Measurements from ENCODE around the gene WNK1.
"Not testable (repeated sequence)": the region's sequence is repeated elsewhere in the genome, so short reads cannot be mapped to it uniquely, and the experiment has no call there.

The WNK1 gene

DNA sequence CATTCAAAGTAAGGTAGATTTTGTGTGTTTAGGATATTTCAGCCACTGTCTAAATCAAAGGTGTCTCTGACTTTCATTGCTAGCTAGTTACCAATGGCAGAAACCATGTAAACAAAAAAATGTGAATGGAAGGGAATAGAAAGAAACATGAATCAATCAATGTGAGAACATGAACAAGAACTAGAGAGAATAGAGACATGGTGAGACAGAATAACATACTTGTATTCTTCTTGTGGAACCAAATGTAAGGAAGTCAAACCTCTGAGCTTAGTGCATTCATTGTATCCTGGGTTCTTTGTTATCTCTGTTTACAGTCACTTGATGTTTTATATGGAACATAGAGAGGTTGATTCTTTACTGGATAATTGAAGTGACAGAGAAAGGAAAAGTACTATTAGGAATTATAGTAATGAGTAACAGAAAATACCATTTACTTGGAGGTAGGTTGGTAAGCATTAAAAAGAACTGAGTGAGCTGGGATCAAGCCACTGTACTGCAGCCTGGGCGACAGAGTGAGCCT lies 2.6 kb upstream of the WNK1 start:
- no peak for DNase-seq

DNA sequence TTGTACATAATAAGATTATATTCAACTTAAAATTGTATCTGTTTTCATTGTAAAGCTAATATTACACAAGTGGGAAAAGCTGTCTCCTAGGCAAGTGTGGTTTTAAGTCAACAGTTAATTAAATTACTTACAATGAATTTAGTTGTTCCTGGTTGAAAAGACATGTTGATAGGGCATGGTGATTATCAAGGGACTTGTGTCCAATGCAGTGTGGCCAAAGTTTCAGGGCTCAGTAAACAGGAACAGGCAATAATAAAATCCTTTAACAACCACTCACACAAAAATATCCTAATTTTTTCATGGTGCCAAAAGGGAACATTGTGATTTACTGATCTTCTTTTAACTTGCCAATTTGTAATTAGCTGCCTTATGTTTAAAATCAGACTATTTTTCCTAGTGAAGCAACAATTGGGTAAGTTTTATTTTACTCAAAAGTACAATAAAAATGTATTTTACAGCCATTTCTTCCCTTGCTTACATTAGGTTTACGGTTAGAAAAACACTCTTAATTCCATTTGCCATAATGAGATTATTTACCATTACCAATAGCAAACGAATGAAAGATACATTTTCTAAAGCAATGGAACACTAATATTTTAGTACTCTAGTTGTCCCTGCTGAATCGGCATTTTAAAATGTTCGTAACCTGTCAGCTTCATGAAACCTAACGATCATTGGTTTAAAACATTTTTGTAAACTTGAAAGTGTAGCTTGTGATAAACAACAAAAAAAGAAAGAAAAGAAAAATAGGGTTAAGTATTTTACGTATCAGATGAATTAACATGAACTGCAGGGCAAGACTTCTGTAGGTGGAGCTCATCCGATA lies 1.8 kb upstream of the WNK1 start:
- no peak for DNase-seq

GRCh38 chr12:751192-751998 lies 984 bp upstream of the WNK1 start:
- DNase-seq, result peak; percentile 70

DNA sequence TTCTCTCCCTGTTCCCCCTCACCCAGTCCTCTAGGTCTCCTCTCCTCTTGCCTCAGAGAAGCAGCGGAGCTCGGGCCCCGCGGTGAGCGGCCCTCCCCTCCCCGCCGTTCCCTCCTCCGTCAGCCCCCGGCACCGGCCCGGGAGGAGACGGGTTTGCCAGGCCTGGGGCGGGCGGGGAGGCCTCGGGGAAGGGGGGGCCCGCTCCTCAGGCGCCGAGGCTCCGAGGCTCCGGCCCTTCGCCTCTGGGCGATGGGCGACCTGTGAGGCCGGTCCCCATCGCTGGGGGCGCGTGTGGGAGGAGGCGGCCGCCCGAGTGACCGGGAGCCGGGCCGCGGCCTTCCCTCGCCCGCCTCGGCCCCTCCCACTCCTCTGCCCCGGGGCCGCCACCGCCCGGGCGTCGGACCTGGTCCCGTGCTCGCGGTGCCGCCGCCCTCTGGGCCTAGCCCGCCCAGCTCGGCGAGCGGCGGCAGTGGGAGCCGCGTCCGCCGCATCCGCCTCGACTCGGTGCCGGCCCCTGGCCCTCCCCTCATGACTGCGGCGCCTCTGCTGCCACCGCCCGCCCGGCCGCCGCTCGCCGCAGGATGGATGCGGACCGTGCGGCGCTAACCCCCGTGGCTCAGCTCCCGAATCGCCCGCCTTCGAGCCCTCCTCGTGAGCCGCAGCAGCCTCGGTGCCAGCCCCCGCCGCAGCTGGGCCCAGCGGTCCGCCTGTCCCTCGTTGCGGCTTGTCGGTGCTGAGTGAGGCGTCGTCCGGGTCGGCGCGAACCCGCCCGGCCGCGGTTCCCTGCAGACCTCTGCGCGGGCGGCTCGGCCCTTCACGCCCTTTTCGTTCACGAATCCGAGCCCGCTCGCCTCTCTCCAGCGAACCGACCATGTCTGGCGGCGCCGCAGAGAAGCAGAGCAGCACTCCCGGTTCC lies 574 bp downstream of the WNK1 start:
- DNase-seq, result peak; percentile 33

DNA sequence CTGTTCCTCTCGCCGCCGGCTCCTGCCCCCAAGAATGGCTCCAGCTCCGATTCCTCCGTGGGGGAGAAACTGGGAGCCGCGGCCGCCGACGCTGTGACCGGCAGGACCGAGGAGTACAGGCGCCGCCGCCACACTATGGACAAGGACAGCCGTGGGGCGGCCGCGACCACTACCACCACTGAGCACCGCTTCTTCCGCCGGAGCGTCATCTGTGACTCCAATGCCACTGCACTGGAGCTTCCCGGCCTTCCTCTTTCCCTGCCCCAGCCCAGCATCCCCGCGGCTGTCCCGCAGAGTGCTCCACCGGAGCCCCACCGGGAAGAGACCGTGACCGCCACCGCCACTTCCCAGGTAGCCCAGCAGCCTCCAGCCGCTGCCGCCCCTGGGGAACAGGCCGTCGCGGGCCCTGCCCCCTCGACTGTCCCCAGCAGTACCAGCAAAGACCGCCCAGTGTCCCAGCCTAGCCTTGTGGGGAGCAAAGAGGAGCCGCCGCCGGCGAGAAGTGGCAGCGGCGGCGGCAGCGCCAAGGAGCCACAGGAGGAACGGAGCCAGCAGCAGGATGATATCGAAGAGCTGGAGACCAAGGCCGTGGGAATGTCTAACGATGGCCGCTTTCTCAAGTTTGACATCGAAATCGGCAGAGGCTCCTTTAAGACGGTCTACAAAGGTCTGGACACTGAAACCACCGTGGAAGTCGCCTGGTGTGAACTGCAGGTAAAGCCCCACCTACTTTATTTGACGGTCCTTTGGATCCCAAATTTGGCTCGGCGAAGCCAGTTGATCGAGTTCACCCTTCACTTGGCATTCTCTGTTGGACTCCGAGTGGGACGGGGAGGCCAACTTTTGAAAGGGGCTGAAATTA lies 1.5 kb downstream of the WNK1 start:
- DNase-seq, result peak; percentile 23

DNA sequence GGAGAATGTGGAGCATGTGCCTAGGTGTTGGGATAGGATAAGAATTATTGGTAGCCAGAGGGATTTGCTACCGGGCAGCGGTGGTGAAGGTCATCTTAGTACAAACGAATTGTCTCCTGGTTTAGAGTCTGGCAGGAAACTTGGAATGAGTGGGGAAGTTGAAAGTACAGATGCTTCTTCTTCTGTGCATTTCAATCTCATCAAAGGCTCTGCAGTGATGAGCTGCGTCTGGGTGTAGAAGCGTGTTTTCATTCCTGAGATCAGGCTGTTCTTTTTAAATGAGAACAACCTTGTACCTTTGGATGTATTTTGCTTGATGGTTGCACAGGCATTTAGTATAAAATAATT lies 2.1 kb downstream of the WNK1 start:
- no peak for DNase-seq

GRCh38 chr12:754851-755562 lies 2.6 kb downstream of the WNK1 start:
- no peak for DNase-seq

DNA sequence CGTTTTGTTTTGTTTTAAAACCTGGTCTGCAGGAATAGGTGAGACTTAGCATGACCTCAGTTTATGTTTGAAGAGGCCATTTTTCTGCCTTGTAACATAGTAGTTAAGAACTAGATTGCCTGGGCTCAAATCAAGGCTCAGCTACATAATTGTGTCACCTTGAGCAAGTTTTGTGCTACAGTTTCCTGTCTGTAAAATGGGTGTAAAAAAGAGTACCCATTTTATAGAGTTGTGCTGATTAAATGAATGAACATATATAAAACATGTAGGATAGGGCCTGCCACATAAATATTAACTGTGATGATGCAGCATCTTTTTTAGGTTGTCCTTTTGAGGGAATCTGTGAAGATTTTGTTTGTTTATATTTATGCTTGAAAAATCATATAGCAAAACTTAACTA lies 7.2 kb downstream of the WNK1 start:
- no peak for DNase-seq

- no peak for DNase-seq
These were observed 8.9 kb downstream of the WNK1 start for GRCh38 chr12:761256-761655.

GRCh38 chr12:765840-766239 lies 13.5 kb downstream of the WNK1 start:
- DNase-seq, result no peak

DNA sequence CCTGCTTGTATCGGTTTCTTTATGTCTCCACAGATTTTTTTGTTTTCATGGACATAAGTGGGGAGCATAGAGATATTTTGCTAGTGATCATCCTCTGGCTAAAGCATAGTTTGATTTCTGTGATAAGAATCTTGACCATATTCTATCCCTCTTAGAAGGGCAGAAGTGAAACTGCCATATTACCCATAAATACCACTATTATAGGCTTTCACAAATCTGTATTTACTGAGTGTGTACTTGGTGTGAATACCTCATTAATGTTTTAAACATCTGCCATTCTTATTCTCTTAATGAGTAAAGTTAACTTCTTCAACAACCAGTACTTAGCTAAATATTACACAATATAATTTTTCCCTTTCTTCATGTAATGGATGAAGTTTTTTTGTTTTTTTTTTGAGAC lies 16.1 kb downstream of the WNK1 start:
- DNase-seq, result no peak

DNA sequence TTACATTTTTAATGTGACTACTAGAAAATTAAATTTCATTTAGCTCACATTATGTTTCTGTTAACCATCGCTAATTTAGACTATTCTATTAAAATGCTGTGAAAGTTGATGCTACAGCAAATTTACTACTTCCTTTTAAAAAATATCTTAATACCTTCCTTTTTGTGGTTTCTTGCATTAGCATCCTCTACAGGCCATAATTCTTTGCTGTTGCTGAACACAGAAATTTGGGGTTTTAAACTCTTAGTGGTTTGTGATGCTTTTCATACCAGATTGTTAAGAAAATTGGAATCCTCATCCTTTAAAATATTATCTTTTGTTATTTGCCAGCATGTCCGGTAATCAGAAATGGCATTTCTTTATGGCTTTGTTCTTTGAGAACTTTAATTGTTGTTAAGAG lies 18.1 kb downstream of the WNK1 start:
- no peak for DNase-seq

DNA sequence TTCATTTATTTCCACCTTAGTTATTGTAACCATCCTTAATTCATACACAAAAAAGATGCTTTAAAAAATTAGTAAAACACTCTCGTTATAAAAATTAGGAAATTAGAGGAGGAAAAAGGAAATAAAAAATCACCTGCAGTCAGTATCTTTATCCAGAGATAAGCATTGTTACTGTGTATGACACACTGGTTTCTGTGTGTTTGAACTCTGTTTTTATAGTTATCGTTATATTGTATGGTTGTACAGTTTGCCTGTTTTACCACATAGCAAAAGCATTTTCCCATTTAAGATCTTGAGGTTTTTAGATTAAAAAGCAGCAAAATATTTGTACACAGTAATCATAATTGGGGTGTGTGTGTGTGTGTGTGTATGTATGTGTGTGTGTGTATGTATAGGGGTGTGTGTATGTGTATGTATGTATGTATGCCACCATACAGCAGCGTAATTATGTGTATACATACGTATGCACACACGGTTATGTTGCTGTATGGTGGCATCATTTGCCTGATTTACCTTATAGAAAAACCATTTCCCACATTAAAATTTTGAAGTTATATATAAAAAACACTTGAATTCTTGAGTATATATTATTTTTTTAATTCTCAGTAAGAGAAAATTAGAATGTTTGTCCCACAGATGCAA lies 19.8 kb downstream of the WNK1 start:
- DNase-seq, result no peak

- DNase-seq, result no peak
These were observed 21.8 kb downstream of the WNK1 start for GRCh38 chr12:774051-774614.

DNA sequence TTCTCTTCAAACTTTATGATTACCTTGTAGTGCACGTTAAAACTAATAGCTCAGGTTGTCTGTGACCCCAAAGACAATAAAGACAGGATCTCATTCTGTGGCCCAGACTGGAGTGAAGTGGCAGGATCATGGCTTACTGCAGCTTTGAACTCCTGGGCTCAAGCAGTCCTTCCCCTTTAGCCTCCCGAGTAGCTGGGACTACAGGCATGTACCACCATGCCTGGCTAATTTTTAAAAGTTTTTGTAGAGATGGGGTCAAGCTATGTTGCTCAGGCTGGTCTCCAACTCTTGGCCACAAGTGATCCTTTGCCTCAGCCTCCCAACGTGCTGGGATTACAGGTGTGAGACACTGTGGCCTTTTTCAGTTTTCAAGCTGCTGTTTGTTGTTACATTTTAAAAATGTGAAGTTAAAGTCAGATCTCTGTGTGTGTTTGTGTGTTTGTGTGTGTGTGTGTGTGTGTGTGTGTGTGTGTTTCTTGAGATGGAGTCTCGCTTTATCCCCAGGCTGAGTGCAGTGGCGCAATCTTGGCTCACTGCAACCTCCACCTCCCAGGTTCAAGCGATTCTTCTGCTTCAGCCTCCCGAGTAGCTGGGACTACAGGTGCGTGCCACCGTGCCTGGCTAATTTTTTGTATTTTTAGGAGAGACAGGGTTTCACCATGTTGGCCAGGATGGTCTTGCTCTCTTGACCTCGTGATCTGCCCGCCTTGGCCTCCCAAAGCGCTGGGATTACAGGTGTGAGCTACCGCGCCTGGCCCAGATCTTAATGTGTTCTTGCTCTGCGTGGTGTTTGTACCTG lies 23.8 kb downstream of the WNK1 start:
- DNase-seq, result not testable (repeated sequence)

- not testable (repeated sequence) for DNase-seq
These were observed 24.5 kb downstream of the WNK1 start for GRCh38 chr12:776772-777373.

GRCh38 chr12:777550-778047 lies 25.2 kb downstream of the WNK1 start:
- DNase-seq, result no peak

DNA sequence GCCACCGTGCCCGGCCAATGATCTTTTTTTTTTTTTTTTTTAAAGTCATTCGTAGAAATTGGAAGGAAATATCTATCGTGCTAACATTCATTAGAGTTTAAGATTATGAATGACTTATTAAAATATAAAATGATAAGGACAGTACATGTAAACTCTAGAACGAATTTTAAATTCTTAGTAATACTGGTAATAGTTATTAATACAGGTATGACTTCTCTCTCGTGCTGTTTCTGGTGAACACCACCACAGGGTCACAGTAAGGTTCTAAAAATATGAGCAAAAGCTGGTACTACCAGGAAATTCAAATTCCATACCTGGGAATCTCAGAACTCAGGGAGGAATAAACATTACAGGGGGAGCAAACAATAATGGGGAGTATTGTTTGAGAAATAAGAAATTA lies 26.2 kb downstream of the WNK1 start:
- no peak for DNase-seq
